GM03348 (cell line): Measurements from ENCODE around the gene PDCD4.

Source experiments
- DNase-seq: peaks from one replicate; pipeline ENCODE4 v3.0.0; 2012; ENCODE audit warnings: low spot score

Gene PDCD4

GRCh38 chr10:110919971-110920881, 48.5 kb downstream of the PDCD4 start:
- peak; percentile 33 for DNase-seq

GRCh38 chr10:110923856-110924493, 52.2 kb downstream of the PDCD4 start:
- DNase-seq, result no peak

GRCh38 chr10:110927461-110927860, 55.7 kb downstream of the PDCD4 start:
- no peak for DNase-seq

GRCh38 chr10:110931769-110932381, 60.1 kb downstream of the PDCD4 start:
- DNase-seq, result no peak

- DNase-seq, result no peak
These were observed 60.9 kb downstream of the PDCD4 start for GRCh38 chr10:110932505-110933180.

GRCh38 chr10:110936757-110937156, 65.0 kb downstream of the PDCD4 start:
- no peak for DNase-seq

GRCh38 chr10:110939419-110939818, 67.7 kb downstream of the PDCD4 start:
- DNase-seq, result no peak

- DNase-seq, result no peak
These were observed 73.2 kb downstream of the PDCD4 start for GRCh38 chr10:110944792-110945396.

GRCh38 chr10:110946496-110946895, 74.8 kb downstream of the PDCD4 start:
- no peak for DNase-seq

- DNase-seq, result no peak
These were observed 75.4 kb downstream of the PDCD4 start for GRCh38 chr10:110947061-110947595.
